Activated T-cell treated with anti-CD3 and anti-CD28 coated beads for 1 hour (primary cell): Measurements from ENCODE around the gene ITGAX.
"Not testable (repeated sequence)": the region's sequence is repeated elsewhere in the genome, so short reads cannot be mapped to it uniquely, and the experiment has no call there.

Experiments
- DNase-seq: peaks from one replicate; pipeline ENCODE4 v3.0.0-alpha.2; 2020; ENCODE audit warnings: low read depth

Gene ITGAX

DNA sequence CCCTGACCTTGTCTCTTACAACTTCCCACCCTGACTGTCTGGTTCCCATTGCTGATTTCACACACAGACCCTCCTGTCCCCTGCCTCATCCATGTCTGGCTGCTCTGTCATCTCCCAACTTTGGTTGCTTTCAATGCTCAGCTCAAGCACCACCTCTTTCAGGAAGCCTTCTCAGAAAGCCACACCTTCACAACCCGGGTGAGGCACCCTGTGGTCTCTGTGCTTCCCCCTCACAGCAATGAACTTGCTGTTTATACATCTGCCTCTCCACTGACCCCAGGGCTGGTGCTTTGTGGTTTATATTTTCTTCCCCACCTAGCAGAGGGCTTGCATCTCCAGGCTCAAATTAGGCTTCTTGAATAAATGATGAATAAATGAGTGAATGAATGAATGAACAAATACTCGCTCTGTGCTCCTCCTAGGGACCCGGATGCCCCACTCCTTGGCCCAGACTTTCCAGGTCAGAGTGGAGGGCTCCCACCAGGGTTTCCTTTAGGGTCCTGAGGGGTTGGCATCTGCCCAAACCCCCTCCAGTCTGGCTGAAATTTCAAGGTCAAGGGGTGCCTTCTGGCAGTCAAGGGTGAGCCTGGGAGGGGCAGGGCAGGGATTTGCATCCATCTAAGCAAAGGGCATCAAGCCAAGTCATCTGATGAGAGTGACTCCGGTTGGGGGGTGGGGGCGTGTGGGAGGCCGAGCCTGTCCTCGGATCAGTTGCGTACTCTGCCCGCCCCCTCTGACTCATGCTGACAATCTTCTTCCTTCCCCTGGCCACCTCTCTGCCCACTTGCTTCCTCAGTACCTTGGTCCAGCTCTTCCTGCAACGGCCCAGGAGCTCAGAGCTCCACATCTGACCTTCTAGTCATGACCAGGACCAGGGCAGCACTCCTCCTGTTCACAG lies at the start of gene ITGAX:
TSS of gene ITGAX (plus strand) at position 783 of the 898 bp plus-strand sequence. CDS start at position 862, 79 bp downstream.
- DNase-seq = peak; percentile 20

DNA sequence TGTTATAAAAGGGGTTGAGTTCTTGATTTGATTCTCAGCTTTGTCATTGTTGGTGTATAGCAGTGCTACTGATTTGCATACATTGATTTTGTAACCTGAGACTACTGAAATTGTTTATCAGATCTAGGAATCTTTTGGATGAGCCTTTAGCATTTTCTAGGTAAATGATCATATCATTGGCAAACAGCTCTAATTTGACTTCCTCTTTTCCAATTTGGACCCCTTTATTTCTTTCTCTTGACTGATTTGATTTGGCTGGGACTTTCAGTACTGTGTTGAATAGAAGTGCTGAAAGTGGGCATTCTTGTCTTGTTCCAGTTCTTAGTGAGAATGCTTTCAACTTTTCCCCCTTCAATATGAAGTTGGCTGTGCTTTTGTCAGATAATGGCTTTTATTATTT lies 49.8 kb upstream of the ITGAX start:
- no peak for DNase-seq

DNA sequence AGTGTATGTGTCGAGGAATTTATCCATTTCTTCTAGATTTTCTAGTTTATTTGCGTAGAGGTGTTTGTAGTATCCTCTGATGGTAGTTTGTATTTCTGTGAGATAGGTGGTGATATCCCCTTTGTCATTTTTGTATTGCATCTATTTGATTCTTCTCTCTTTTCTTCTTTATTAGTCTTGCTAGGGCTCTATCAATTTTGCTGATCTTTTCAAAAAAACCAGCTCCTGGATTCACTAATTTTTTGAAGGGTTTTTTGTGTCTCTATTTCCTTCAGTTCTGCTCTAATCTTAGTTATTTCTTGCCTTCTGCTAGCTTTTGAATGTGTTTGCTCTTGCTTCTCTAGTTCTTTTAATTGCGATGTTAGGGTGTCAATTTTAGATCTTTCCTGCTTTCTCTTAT lies 46.6 kb upstream of the ITGAX start:
- not testable (repeated sequence) for DNase-seq

DNA sequence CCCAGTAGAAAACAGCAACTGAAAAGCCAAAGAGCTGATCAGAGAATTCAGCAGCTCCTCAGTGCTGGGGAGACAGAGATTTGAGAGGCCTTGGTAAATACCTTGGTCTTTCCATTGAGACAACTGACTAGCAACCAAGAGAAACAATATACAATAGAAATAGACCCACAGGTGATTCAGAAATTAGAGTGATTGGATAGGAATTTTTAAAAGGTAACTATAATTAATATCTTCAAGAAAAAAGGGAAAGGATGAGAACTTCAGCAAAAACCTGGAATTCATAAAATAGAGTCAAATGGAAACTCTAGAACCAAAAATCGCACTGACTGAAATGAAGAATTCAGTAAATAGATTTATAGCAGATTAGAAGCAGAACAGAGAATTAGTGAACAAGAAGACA lies 32.5 kb upstream of the ITGAX start:
- DNase-seq = no peak

DNA sequence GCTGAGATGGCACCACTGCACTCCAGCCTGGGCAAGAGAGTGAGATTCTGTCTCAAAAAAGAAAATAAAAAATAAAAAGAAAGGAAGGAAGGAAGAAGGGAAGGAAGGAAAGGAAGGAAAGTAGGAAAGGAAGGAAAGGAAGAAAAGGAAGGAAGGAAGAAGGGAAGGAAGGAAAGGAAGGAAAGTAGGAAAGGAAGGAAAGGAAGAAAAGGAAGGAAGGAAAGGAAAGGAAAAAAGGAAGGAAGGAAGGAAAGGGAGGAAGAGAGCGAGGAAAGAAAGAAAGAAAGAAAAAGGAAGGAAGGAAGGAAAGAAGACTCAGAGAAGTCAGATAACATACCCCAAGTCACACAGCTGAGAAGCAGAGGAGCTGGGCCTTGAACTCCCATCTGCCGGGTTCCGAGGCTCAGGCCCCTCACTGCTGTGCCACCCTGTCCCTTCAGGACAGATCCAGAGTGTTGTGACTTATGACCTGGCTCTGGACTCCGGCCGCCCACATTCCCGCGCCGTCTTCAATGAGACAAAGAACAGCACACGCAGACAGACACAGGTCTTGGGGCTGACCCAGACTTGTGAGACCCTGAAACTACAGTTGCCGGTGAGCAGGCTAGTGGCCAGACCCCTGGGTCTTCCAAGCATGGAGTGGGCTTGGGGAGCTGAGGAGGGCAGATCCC lies 30.9 kb upstream of the ITGAX start:
- DNase-seq = no peak

DNA sequence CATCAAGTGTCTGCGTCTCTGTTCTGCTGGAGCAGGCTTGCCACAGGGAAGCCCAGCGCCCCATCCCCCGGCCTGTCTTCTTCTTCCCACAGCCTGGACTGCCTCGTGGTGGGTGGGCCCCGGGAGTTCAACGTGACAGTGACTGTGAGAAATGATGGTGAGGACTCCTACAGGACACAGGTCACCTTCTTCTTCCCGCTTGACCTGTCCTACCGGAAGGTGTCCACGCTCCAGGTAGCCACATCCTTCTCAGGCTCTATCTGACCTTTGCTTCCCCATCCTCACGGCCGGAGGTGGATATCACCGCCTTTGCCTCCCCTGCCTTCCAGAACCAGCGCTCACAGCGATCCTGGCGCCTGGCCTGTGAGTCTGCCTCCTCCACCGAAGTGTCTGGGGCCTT lies 29.8 kb upstream of the ITGAX start:
- DNase-seq = no peak

DNA sequence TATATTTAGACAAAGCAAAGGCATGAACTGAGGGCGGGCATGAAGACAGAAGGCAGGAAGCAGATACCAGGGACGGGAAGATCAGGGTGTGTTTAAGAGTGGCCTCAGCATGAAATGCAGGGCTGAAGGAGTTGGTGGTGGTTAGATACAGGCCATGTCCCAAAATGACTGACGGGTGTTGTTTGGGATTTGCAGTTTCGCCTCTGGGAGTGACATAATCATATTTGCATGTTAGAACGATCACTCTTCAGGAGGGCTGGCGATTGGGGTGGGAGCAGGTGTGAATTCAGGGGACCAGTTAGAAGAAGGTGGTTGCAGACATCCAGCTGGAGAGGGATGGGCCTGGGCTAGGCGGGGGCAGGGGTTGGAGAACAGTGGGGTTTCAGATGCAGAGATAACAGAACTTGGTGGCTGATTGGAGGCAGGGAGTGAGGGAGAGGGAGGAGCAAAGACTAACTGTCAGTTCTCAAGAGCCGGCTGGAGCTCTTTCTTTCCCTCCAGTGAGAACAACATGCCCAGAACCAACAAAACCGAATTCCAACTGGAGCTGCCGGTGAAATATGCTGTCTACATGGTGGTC lies 27.2 kb upstream of the ITGAX start:
- DNase-seq = no peak

DNA sequence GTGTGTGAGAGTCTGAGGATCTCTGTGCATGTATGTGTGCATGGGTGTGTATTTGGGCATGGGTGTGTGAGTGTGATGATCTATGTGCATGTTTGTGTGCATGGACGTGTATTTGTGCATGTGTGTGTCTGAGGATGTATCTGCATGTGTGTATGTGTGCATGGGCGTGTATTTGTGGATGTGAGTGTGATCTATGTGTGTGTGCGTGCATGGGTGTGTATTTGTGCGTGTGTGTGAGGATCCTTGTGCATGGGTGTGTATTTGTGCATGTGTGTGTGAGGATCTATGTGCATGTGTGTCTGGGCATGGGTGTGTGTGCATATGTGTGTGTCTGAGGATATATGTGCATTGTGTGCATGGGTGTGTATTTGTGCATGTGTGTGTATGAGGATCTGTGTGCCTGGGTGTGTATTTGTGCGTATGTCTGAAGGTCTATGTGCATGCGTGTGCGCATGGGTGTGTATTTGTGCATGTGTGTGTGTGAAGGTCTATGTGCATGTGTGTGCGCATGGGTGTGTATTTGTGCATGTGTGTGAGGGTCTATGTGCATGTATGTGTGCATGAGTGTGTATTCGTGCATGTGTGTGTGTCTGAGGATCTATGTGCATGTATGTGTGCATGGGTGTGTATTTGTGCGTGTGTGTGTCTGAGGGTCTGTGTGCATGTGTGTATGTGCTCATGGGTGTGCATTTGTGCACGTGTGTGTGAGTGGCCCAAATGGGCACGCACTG lies 26.5 kb upstream of the ITGAX start:
- no peak for DNase-seq

DNA sequence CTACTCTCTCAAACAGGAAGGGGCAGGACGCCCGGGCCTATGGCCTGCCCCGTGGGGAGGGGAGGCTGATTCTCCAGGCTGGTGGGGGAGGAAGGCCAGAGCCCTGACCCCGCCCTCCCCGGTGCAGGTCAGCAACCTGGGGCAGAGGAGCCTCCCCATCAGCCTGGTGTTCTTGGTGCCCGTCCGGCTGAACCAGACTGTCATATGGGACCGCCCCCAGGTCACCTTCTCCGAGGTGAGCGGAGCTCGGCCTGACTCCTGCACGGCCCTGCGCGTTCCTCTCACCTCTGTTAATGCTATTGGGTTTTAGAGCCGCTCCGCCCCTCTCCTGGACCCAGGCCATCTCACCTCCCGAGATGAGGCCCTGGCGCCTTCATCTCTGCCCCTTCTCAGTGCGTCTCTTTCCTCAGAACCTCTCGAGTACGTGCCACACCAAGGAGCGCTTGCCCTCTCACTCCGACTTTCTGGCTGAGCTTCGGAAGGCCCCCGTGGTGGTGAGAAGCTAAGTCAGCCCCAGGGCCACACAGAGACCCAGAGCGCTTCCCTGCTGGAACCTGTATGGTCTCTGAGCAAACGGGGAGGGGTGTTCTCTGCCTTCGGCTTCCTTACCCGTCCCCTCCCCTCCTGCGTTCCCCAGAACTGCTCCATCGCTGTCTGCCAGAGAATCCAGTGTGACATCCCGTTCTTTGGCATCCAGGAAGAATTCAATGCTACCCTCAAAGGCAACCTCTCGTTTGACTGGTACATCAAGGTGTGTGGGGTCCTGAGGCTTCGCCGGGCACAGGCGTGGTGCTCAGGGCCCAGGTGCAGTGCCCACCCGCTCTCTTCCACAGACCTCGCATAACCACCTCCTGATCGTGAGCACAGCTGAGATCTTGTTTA lies 25.1 kb upstream of the ITGAX start:
- DNase-seq = no peak

DNA sequence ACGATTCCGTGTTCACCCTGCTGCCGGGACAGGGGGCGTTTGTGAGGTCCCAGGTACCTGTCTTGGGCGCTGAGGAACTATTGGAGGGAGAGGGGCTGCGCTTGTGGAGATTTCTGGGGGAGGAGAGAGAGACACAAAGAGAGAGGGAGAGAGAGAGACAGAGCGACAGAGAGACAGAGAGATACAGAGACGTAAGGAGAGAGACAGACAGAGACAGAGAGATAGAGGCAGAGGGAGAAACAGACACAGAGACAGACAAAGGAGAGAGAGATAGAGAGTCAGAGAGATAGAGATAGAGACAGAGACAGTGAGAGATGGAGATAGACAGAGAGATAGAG lies 24.5 kb upstream of the ITGAX start:
- DNase-seq = no peak

DNA sequence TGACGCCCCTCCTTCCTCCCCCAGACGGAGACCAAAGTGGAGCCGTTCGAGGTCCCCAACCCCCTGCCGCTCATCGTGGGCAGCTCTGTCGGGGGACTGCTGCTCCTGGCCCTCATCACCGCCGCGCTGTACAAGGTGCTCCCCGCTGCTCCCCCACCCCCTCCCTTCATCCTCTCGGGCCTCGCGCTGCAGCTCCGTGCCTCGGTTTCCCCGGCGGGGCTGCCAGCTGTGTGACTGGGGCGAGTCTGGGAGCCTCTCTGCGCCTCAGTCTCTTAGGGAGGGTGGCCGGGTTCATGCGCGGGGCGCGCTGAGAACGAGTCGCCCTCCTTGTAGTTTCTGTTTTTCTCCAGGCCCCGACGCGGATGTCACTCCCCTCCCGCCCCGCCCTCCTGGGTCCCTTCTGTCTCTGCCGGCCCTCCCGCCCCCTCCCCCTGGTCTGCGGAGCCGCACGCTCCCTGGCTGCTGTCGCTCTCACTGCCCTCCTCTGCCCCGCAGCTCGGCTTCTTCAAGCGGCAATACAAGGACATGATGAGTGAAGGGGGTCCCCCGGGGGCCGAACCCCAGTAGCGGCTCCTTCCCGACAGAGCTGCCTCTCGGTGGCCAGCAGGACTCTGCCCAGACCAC lies 23.7 kb upstream of the ITGAX start:
- DNase-seq = no peak

DNA sequence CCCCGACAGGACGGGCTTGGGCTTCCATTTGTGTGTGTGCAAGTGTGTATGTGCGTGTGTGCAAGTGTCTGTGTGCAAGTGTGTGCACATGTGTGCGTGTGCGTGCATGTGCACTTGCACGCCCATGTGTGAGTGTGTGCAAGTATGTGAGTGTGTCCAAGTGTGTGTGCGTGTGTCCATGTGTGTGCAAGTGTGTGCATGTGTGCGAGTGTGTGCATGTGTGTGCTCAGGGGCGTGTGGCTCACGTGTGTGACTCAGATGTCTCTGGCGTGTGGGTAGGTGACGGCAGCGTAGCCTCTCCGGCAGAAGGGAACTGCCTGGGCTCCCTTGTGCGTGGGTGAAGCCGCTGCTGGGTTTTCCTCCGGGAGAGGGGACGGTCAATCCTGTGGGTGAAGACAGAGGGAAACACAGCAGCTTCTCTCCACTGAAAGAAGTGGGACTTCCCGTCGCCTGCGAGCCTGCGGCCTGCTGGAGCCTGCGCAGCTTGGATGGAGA lies 23.1 kb upstream of the ITGAX start:
- DNase-seq = no peak

DNA sequence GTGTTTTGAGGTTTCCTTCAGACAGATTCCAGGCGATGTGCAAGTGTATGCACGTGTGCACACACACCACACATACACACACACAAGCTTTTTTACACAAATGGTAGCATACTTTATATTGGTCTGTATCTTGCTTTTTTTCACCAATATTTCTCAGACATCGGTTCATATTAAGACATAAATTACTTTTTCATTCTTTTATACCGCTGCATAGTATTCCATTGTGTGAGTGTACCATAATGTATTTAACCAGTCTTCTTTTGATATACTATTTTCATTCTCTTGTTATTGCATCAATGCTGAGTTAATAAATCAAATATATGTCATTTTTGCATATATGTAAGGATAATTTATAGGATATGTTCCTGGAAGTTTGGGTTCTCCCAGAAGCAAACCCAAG lies 22.4 kb upstream of the ITGAX start:
- no peak for DNase-seq

DNA sequence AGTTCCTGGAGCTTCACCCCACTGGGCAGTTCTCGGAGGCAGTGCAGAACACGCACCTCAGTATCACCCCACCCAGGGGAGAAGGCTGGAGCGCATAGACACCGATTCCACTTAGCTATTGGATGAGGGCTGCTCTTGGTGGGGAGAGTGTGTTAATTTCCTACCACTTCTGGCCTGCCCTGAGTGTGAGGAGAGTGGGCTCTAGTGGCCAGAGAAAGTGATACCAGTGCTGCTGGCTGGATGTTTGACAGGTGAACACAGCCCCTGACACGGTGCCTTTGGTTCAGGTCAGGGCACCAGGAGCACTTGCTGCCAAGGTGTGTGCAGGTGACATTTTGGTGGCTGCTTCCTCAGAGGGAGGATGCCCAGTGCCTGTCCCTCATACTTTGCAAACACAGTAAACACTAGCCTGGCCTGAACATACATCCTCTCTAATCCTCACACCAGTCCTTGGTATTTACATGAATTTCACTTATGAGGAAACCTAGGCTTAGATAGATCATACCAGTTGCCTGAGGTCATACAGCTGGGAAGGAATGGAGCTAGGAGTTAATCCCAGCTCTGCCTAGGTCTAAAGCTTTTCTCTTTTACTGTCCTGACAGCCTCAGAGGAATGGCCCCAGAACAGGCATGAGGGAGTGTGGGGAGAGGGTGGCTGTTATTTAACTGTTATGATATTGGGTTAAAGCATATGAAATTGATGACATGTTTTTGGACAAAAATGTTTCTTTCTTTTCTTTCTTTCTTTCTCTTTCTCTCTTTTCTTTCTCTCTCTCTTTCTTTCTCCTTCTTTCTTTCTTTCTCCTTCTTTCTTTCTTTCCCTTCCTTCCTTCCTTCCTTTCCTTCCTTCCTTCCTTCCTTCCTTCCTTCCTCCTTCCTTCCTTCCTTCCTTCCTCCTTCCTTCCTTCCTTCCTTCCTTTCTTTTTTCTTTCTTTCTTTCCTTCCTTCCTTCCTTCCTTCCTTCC lies 21.0 kb upstream of the ITGAX start:
- DNase-seq = no peak

DNA sequence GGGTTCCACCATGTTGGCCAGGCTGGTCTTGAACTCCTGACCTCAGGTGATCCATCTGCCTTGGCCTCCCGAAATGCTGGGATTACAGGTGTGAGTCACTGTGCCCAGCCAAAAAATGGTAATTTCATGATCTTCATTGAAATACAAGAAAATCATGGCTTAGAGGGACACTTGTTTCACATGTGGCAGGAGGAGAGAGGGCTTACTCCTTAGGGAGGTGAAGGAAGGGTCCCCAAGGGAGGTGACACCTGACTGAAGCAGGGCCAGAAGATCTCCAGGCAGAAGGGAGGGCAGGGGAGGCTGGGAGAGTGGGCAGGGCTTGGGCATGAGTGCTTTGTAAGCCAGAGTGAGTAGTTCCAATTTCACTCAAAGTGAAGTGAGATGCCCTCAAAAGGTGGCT lies 20.0 kb upstream of the ITGAX start:
- no peak for DNase-seq

DNA sequence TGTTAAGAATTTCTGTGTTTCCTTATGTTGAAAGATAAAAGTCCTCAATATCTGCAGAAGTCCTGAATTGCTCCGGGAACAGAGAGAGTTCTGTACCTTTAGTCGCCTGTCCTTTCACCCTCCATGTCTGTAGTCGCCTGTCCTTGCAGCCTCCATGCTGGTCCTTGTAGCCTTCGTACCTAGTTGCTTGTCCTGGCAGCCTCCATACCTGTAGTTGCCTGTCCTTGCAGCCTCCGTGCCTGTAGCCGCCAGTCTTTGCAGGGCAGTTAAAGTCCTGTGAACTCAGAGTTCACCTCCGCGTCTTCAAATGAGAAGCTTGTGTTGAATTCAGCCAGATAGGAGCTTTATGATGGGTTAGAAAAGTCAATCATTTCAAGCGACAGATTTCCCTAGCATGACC lies 19.5 kb upstream of the ITGAX start:
- DNase-seq = no peak

DNA sequence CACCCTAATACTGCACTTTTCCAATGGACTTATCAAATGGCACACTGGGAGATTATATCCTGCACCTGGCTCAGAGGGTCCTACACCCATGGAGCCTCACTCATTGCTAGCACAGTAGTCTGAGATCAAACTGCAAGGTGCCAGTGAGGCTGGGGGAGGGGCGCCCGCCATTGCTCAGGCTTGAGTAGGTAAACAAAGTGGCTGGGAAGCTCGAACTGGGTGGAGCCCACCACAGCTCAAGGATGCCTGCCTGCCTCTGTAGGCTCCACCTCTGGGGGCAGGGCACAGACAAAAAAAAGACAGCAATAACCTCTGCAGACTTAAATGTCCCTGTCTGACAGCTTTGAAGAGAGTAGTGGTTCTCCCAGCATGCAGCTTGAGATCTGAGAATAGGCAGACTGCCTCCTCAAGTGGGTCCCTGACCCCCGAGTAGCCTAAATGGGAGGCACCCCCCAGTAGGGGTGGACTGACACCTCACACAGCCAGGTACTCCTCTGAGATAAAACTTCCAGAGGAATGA lies 16.8 kb upstream of the ITGAX start:
- DNase-seq = not testable (repeated sequence)

DNA sequence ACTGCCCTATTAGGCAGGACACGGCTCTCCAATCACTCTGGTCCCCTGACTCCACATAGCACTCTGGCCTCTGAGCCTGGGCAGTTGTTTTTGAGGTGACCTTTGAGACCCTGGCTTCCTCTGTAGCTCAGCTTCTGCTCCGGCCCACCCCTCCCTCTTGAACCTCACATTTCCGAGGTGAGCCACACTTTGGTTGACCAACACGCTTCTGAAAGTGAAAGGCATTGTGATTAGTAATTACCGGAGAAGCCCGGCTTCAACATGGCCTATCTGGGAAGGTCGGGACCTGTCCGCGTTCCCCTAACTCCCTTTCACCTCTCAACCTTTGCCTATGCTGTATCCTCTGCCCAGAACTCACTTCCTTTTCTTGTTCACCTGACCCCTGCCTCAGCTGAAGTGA lies 10.3 kb upstream of the ITGAX start:
- DNase-seq = no peak

DNA sequence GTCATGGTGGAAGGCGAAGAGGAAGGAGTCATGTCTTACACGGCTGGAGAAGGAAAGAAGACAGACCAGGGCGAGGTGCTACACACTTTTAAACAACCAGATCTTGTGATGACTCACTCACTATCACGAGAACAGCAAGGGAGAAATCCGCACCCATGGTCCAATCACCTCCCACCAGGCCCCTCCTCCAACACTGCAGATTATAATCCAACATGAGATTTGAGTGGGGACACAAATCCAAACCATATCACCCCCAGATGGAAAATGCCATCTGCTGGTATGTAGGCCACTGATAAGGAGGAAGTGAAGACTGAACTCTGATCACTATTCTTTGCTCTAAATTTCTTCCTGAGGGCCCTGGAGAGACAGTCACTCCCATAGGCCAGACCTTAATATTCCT lies 7.5 kb upstream of the ITGAX start:
- no peak for DNase-seq

DNA sequence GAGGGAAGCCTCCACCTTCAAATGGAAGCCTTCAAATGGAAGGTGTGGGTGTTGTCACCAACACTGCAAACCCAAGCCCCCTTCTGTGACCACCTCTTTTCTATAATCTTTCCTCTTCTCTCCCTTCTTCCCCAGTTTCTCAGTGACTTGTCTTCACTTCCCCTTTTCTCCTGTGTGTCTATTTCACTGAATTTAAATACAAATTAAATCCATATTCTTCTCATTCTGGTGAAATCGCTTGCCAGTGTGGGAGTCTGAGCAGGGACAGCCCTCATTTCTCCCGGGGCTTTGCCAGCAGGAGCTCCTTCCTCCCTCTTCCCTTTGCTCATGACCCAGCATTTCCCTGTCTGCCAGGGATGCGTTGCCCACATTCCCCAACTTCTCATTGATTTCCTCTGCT lies 6.4 kb upstream of the ITGAX start:
- DNase-seq = no peak
